ENCODE results near the gene ODAPH.

ODAPH gene

GRCh38 chr4:75557696-75558095 lies 1.8 kb downstream of the ODAPH start:
- no peaks in the 10 kb centered on the region for H3K27me3 ChIP-seq (replicated peaks; ENCODE audit: control insufficient read depth, insufficient read depth, low read length)
- no peak overlapping the region for H3K4me3 ChIP-seq (replicated peaks; ENCODE audit: low read depth, low read length)
- H3K36me3 ChIP-seq (ENCODE audit: control insufficient read depth, insufficient read depth, low read length): no peaks in the 10 kb centered on the region
- no peak for TF ChIP-seq CTCF (IDR thresholded peaks at IDR 0.05; ENCODE audit: insufficient read depth, low read length, poor library complexity, severe bottlenecking)
- DNase-seq (ENCODE audit: extremely low read depth, insufficient read length): no peak

GRCh38 chr4:75561789-75562188 lies 5.9 kb downstream of the ODAPH start:
- no peak for TF ChIP-seq CTCF (IDR thresholded peaks at IDR 0.05; ENCODE audit: insufficient read depth, low read length, poor library complexity, severe bottlenecking)
- Histone ChIP-seq H3K27me3 (replicated peaks; ENCODE audit: control insufficient read depth, insufficient read depth, low read length) (no peaks in the 10 kb centered on the region), H3K36me3 (ENCODE audit: control insufficient read depth, insufficient read depth, low read length) (no peaks in the 10 kb centered on the region), H3K4me3 (replicated peaks; ENCODE audit: low read depth, low read length) (no peak overlapping the region)
- no peak for DNase-seq (ENCODE audit: extremely low read depth, insufficient read length)

- H3K4me3 ChIP-seq (replicated peaks; ENCODE audit: low read depth, low read length): no peak overlapping the region
- no peak for TF ChIP-seq CTCF (IDR thresholded peaks at IDR 0.05; ENCODE audit: insufficient read depth, low read length, poor library complexity, severe bottlenecking)
- no peaks in the 10 kb centered on the region for H3K36me3 ChIP-seq (ENCODE audit: control insufficient read depth, insufficient read depth, low read length)
- H3K27me3 ChIP-seq (replicated peaks; ENCODE audit: control insufficient read depth, insufficient read depth, low read length): no peaks in the 10 kb centered on the region
- DNase-seq (ENCODE audit: extremely low read depth, insufficient read length): no peak
These were observed 8.2 kb downstream of the ODAPH start for GRCh38 chr4:75564023-75564422.

- Histone ChIP-seq H3K27me3 (replicated peaks; ENCODE audit: control insufficient read depth, insufficient read depth, low read length) (no peaks in the 10 kb centered on the region), H3K36me3 (ENCODE audit: control insufficient read depth, insufficient read depth, low read length) (no peaks in the 10 kb centered on the region), H3K4me3 (replicated peaks; ENCODE audit: low read depth, low read length) (no peak overlapping the region)
- no peak for DNase-seq (ENCODE audit: extremely low read depth, insufficient read length)
- no peak for TF ChIP-seq CTCF (IDR thresholded peaks at IDR 0.05; ENCODE audit: insufficient read depth, low read length, poor library complexity, severe bottlenecking)
These were observed 9.6 kb downstream of the ODAPH start for GRCh38 chr4:75565481-75565880.

- DNase-seq (ENCODE audit: extremely low read depth, insufficient read length): no peak
- Histone ChIP-seq H3K36me3 (ENCODE audit: control insufficient read depth, insufficient read depth, low read length) (no peaks in the 10 kb centered on the region), H3K4me3 (replicated peaks; ENCODE audit: low read depth, low read length) (no peak overlapping the region), H3K27me3 (replicated peaks; ENCODE audit: control insufficient read depth, insufficient read depth, low read length) (no peaks in the 10 kb centered on the region)
- TF ChIP-seq CTCF (IDR thresholded peaks at IDR 0.05; ENCODE audit: insufficient read depth, low read length, poor library complexity, severe bottlenecking): no peak
These were observed 11.0 kb downstream of the ODAPH start for GRCh38 chr4:75566911-75567310.

GRCh38 chr4:75567725-75568124 lies 11.9 kb downstream of the ODAPH start:
- no peaks in the 10 kb centered on the region for H3K36me3 ChIP-seq (ENCODE audit: control insufficient read depth, insufficient read depth, low read length)
- no peaks in the 10 kb centered on the region for H3K27me3 ChIP-seq (replicated peaks; ENCODE audit: control insufficient read depth, insufficient read depth, low read length)
- no peak for DNase-seq (ENCODE audit: extremely low read depth, insufficient read length)
- H3K4me3 ChIP-seq (replicated peaks; ENCODE audit: low read depth, low read length): no peak overlapping the region
- TF ChIP-seq CTCF (IDR thresholded peaks at IDR 0.05; ENCODE audit: insufficient read depth, low read length, poor library complexity, severe bottlenecking): no peak

All from GM06990 (cell line).